ENCODE results near the gene SLFN11.
"Not testable (repeated sequence)": the region's sequence is repeated elsewhere in the genome, so short reads cannot be mapped to it uniquely, and the experiment has no call there.

SLFN11 gene

GRCh38 chr17:35337364-35337763 lies 36.1 kb downstream of the SLFN11 start:
- DNase-seq (no peak), ATAC-seq (no peak)
- no peak overlapping the region for H3K4me3 Mint-ChIP-seq
- no peaks in the 10 kb centered on the region for H3K27me3 Mint-ChIP-seq
- peaks cover 15% of the 10 kb centered on the region for H3K4me1 Mint-ChIP-seq
- peaks cover 4 to 7% of the 10 kb centered on the region in 2 donors for H3K9me3 Mint-ChIP-seq
- H3K27ac Mint-ChIP-seq: no peak overlapping the region

- not testable (repeated sequence) for H3K9me3 Mint-ChIP-seq, DNase-seq, H3K27ac Mint-ChIP-seq, ATAC-seq, H3K4me1 Mint-ChIP-seq, H3K4me3 Mint-ChIP-seq, H3K27me3 Mint-ChIP-seq
Measured at GRCh38 chr17:35333578-35333977, 39.8 kb downstream of the SLFN11 start.

GRCh38 chr17:35322749-35323148 lies 50.7 kb downstream of the SLFN11 start:
- no peak for ATAC-seq
- H3K27me3 Mint-ChIP-seq: no peaks in the 10 kb centered on the region

GRCh38 chr17:35315971-35316370 lies 57.5 kb downstream of the SLFN11 start:
- no peak overlapping the region for H3K4me3 Mint-ChIP-seq
- H3K27ac Mint-ChIP-seq: no peak overlapping the region
- H3K9me3 Mint-ChIP-seq: peaks cover 0 to 5% of the 10 kb centered on the region in 2 donors
- DNase-seq: no peak
- no peak for ATAC-seq
- H3K4me1 Mint-ChIP-seq: peaks cover 40% of the 10 kb centered on the region
- no peaks in the 10 kb centered on the region for H3K27me3 Mint-ChIP-seq

More at GRCh38 chr17:35322749-35323148, 50.7 kb downstream of the SLFN11 start:
- Mint-ChIP-seq H3K4me3 (no peak overlapping the region), H3K4me1 (no peaks in the 10 kb centered on the region), H3K27ac (no peak overlapping the region), H3K9me3 (peaks cover 9 to 11% of the 10 kb centered on the region in 2 donors)
- DNase-seq: no peak

- peaks cover 40% of the 10 kb centered on the region for H3K4me1 Mint-ChIP-seq
- DNase-seq (no peak), ATAC-seq (no peak)
- H3K4me3 Mint-ChIP-seq: peak overlapping the region; percentile 41 to 63
- H3K27me3 Mint-ChIP-seq: no peaks in the 10 kb centered on the region
- H3K27ac Mint-ChIP-seq: no peak overlapping the region
- peaks cover 0 to 5% of the 10 kb centered on the region in 2 donors for H3K9me3 Mint-ChIP-seq
Measured at GRCh38 chr17:35315283-35315682, 58.1 kb downstream of the SLFN11 start.

GRCh38 chr17:35314415-35315216 lies 58.8 kb downstream of the SLFN11 start:
- DNase-seq: no peak
- Mint-ChIP-seq H3K4me1 (peaks cover 40% of the 10 kb centered on the region), H3K4me3 (peak overlapping the region; percentile 97 to 98), H3K9me3 (peaks cover 1 to 4% of the 10 kb centered on the region in 2 donors), H3K27ac (peak overlapping the region in 1 of 2 donors; percentile 79), H3K27me3 (no peaks in the 10 kb centered on the region)
- ATAC-seq: no peak

GRCh38 chr17:35313875-35314409 lies 59.5 kb downstream of the SLFN11 start:
- ATAC-seq: no peak
- peak overlapping the region; percentile 96 to 98 for H3K27ac Mint-ChIP-seq
- H3K9me3 Mint-ChIP-seq: peaks cover 0 to 8% of the 10 kb centered on the region in 2 donors
- DNase-seq: peak; percentile 10 to 16
- H3K27me3 Mint-ChIP-seq: no peaks in the 10 kb centered on the region
- H3K4me3 Mint-ChIP-seq: peak overlapping the region; percentile 97 to 98
- peaks cover 40% of the 10 kb centered on the region for H3K4me1 Mint-ChIP-seq

- peaks cover 6 to 17% of the 10 kb centered on the region in 2 donors for H3K9me3 Mint-ChIP-seq
- peak overlapping the region; percentile 96 to 98 for H3K27ac Mint-ChIP-seq
- H3K4me3 Mint-ChIP-seq: peak overlapping the region; percentile 97 to 98
- ATAC-seq: peak; percentile 93
- peak; percentile 83 to 90 for DNase-seq
- H3K27me3 Mint-ChIP-seq: no peaks in the 10 kb centered on the region
- peaks cover 42% of the 10 kb centered on the region for H3K4me1 Mint-ChIP-seq
Measured at GRCh38 chr17:35312790-35313711, 60.4 kb downstream of the SLFN11 start.

- H3K4me3 Mint-ChIP-seq: peak overlapping the region; percentile 0 to 38
- H3K27ac Mint-ChIP-seq: peak overlapping the region in 1 of 2 donors; percentile 67
- DNase-seq (no peak), ATAC-seq (no peak)
- H3K9me3 Mint-ChIP-seq: peaks cover 6 to 17% of the 10 kb centered on the region in 2 donors
- no peaks in the 10 kb centered on the region for H3K27me3 Mint-ChIP-seq
- H3K4me1 Mint-ChIP-seq: peaks cover 45% of the 10 kb centered on the region
Measured at GRCh38 chr17:35312346-35312745, 61.1 kb downstream of the SLFN11 start.

GRCh38 chr17:35309345-35309744 lies 64.1 kb downstream of the SLFN11 start:
- ATAC-seq, DNase-seq, H3K27ac Mint-ChIP-seq, H3K4me3 Mint-ChIP-seq, H3K27me3 Mint-ChIP-seq: not testable (repeated sequence)
- Mint-ChIP-seq H3K9me3 (peaks cover 10 to 30% of the 10 kb centered on the region in 2 donors), H3K4me1 (peaks cover 38% of the 10 kb centered on the region)
